GM20000 (cell line): ENCODE data around the gene ZFHX3.

Source experiments
- DNase-seq: peaks from one replicate; pipeline ENCODE4 v3.0.0; 2012; ENCODE audit warnings: low spot score
- CTCF ChIP-seq: IDR thresholded peaks from 2 replicates; pipeline ENCODE4 v1.5.1; 2012; ENCODE audit warnings: mild to moderate bottlenecking, control low read depth; ENCODE audit errors: extremely low read depth, missing control alignments

ZFHX3 gene

GRCh38 chr16:72821185-72821950 lies 226.6 kb downstream of the ZFHX3 start:
- TF ChIP-seq CTCF: no peak
- DNase-seq: no peak

- TF ChIP-seq CTCF: no peak
- DNase-seq: no peak
Measured at GRCh38 chr16:72819345-72819744, 228.6 kb downstream of the ZFHX3 start.

- no peak for DNase-seq
- peak; percentile 11 for TF ChIP-seq CTCF
Measured at GRCh38 chr16:72818236-72818845, 229.6 kb downstream of the ZFHX3 start.

- no peak for DNase-seq
- TF ChIP-seq CTCF: no peak
Measured at GRCh38 chr16:72815348-72816318, 232.3 kb downstream of the ZFHX3 start.

DNA sequence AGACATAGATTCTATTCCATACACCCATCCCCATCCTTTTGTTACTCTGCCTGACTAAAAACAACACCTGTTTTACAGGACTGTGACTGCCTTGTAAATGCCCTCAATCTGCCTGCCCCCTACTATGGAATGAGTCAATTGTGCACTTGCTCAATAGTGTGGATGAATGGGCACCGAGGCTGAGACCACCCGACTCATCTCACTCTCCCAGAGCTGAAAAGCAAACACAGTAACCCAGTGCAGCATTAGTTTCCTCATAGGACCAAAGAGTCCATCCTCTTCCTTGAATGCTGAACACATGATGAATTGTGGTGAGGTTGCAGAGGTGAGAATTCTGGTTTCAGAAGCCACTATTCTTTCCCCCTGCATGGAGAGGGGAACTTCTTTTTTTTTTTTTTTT lies 233.7 kb downstream of the ZFHX3 start:
- TF ChIP-seq CTCF: no peak
- no peak for DNase-seq

DNA sequence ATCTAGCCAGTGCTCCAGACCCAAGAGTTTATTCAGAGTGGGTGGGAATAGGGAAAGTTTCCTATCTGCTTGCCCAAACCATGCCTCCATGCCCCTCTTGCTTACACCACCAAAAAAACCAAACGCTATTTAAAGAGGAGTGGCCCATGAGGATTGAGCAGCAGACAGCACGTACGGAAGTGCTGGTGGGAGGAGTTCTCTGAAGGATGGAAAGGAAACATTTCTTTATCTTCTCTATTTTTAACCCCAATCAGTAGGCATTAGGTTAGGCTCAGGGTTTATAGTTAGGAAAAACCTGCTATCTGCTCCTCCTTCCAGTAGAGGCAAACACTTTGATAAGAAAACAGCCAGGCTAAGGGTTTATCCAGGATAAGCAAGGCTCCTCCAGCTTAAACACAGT lies 235.3 kb downstream of the ZFHX3 start:
- DNase-seq: no peak
- no peak for TF ChIP-seq CTCF

GRCh38 chr16:72811876-72812275 lies 236.1 kb downstream of the ZFHX3 start:
- no peak for DNase-seq
- no peak for TF ChIP-seq CTCF
